Heart left ventricle (tissue), 16 donors: Measurements from ENCODE around the gene LRMDA. TPM values are rescaled to one million over a fixed set of nuclear protein-coding genes. Genes with fewer than 3 reads are reported as not detected.

Experiments
- ATAC-seq, 4 donors: fragments of 200-7000 bp; cut with Tn5 transposase; one replicate each; pipeline ENCODE4 v1.9.1; 2020 to 2022; ENCODE audit warnings: moderate library complexity in 4 of 4, mild to moderate bottlenecking in 3 of 4, moderate number of reproducible peaks in 1 of 4
- DNase-seq, 5 donors: peaks; one replicate each; pipeline ENCODE4 v3.0.0-alpha.2; 2020
- H3K27ac ChIP-seq, 12 donors: fragments of 200-600 bp; sonication (generic) in 4 of 12; one replicate each; pipeline versions ENCODE4 v1.5.0 to v1.8.0; 2016 to 2022; ENCODE audit warnings: mild to moderate bottlenecking in 2 of 12
- H3K27me3 ChIP-seq, 9 donors: fragments of 200-600 bp; sonication (generic) in 2 of 9; one replicate each; pipeline versions ENCODE4 v1.5.1 to v1.8.0; 2016 to 2022; ENCODE audit warnings: mild to moderate bottlenecking in 3 of 9
- H3K36me3 ChIP-seq, 9 donors: fragments of 200-600 bp; sonication (generic) in 2 of 9; one replicate each; pipeline versions ENCODE4 v1.5.0 to v1.8.0; 2018 to 2022; ENCODE audit warnings: mild to moderate bottlenecking in 2 of 9
- H3K4me1 ChIP-seq, 12 donors: fragments of 200-600 bp; sonication (generic) in 4 of 12; one replicate each; pipeline versions ENCODE4 v1.5.0 to v1.8.0; 2016 to 2022; ENCODE audit warnings: mild to moderate bottlenecking in 3 of 12
- H3K4me3 ChIP-seq, 12 donors: fragments of 200-600 bp; sonication (generic) in 4 of 12; one replicate each; pipeline versions ENCODE4 v1.5.0 to v1.8.0; 2017 to 2022; ENCODE audit warnings: mild to moderate bottlenecking in 9 of 12, moderate library complexity in 4 of 12
- H3K9me3 ChIP-seq, 12 donors: fragments of 200-600 bp; sonication (generic) in 4 of 12; one replicate each; pipeline versions ENCODE4 v1.5.0 to v1.8.0; 2016 to 2022; ENCODE audit warnings: mild to moderate bottlenecking in 1 of 12
- POLR2A ChIP-seq, 2 donors: fragments of 450-650 bp; IDR thresholded peaks; one replicate each; pipeline ENCODE4 v1.6.1; 2017; ENCODE audit warnings: antibody characterized with exemption in 2 of 2, mild to moderate bottlenecking in 2 of 2, moderate library complexity in 2 of 2
- WGBS, 4 donors: extraction: QIAGEN DNeasy Blood & Tissue Kit in 2 of 4; methylation state at CpG; one replicate each; pipeline versions ENCODE4 v1.1.5 to v1.1.7; 2013 to 2018; 5-methylcytosine and 5-hydroxymethylcytosine counted together
- intact Hi-C, 10 donors: fragments of 100-400 bp; cut with DNase I; formaldehyde crosslinking; loops; one replicate each; pipeline versions ENCODE4 v1.11.1 to v1.14.2; 2022
- polyA plus RNA-seq, 2 donors: library from polyadenylated mRNA; stranded (reverse); fragments of 200-250 nt; gene quantifications; one replicate each; pipeline ENCODE4 v1.2.3, GENCODE V29; 2013
- total RNA-seq, 9 donors: library from RNA; depleted of rRNA in 2 of 9; stranded (reverse); fragments of >200 nt in 2 of 9; fragmentation: NEBNext Ultra II Directional in 3 of 9; extraction: Animal tissue kit (Norgen Biotek cat#: 25700) in 3 of 9; gene quantifications; one replicate each; pipeline versions ENCODE4 v1.1.0 to v1.2.4, GENCODE V29; 2016 to 2023
- TF ChIP-seq, protein P1 (sequence below), 12 donors: fragments of 200-600 bp; sonication (generic) in 4 of 12; IDR thresholded peaks; one replicate each; pipeline versions ENCODE4 v1.5.0 to v1.8.0; 2018 to 2022; ENCODE audit warnings: antibody characterized with exemption in 12 of 12, mild to moderate bottlenecking in 5 of 12
- donor health status: ischemic (EF 13 %, LVEDD 7.1; RV severe dilation, severe dysfunction).
- donor health status: healthy with polysubstance abuse.
- donor health status: DM: no; HTN: yes; CAD: no.
- donor health status: DM: no; HTN: no; CAD: no.
- donor health status: ischemic (EF 25% LVEDD 6.9; RV normal size, moderate dysfunction).
- donor health status: ischemic (EF 25% LVEDD 5.7; RV mildly dilated, moderate dysfunction).
- donor health status: healthy.
- donor health status: DM: yes; HTN: yes; CAD: no.
- donor health status: ischemic (EF 35%, LVEDD 5.7; RV mildly dilated, moderate dysfunction).
- donor health status: nonischemic (EF 11% LVEDD 7.7; RV severe dilation, severe dysfunction).
- donor health status: DM: yes; HTN: yes; CAD: no.
- donor health status: PGD.
- donor health status: ischemic (EF 29% LVEDD 5.4; RV normal size, mild dysfunction).
- donor health status: nonischemic (EF 23%, LVEDD 6.1; RV moderate dilation, normal function).

Gene LRMDA
- total and polyA plus RNA-seq, 11 donors = 2.4 to 34.4 (median 14.9) TPM

DNA sequence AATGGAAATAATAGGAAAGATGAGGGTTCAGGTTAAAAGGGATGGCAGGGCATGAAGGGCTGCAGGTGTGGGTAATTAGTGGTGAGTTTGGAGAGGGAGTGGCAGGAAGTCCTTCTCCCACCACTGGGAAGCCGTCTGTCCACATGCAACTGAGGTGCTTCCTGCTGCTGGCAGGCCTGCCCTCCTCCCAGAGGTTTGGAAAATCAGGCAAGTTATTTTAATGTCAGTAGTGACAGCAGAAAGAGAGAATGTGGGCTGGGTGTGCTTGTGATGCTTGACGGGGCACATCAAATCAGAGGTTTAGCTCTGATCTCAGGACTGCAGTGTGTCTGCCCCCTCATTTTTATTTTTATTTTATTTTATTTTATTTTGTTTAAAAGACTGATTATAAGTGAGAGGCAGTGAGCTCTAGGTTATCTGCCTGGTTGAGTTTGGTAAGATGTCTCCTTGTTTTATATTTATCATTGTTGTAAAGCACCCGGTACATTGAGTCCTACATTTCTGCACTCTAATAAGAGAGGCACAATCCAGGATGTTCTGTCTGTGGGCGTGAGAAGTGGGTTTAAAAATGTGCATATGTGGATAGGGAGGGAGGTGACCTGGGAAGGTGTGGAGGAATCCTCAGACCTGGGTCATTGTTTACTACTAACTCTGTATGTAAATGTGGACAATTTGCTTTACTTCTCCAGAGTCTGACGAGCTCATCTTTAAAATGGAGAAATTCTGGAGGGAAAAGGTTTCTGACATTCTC, 504.4 kb downstream of the LRMDA start:
- no peak for DNase-seq
- intact Hi-C loops = loop anchor here in 1 of 10 donors (10.0 kb wide), 1 partner anchor 219 kb away; no protein-coding TSS in a partner anchor
- Histone ChIP-seq H3K9me3 (no peaks in the 10 kb centered on the region), H3K4me1 (peaks cover 0 to 8% (median 0%) of the 10 kb centered on the region in 12 donors), H3K4me3 (no peak overlapping the region), H3K27ac (no peak overlapping the region), H3K27me3 (no peaks in the 10 kb centered on the region), H3K36me3 (no peaks in the 10 kb centered on the region)
- no peak for TF ChIP-seq POLR2A (IDR thresholded peaks at IDR 0.05)
- TF ChIP-seq, protein P1, sequence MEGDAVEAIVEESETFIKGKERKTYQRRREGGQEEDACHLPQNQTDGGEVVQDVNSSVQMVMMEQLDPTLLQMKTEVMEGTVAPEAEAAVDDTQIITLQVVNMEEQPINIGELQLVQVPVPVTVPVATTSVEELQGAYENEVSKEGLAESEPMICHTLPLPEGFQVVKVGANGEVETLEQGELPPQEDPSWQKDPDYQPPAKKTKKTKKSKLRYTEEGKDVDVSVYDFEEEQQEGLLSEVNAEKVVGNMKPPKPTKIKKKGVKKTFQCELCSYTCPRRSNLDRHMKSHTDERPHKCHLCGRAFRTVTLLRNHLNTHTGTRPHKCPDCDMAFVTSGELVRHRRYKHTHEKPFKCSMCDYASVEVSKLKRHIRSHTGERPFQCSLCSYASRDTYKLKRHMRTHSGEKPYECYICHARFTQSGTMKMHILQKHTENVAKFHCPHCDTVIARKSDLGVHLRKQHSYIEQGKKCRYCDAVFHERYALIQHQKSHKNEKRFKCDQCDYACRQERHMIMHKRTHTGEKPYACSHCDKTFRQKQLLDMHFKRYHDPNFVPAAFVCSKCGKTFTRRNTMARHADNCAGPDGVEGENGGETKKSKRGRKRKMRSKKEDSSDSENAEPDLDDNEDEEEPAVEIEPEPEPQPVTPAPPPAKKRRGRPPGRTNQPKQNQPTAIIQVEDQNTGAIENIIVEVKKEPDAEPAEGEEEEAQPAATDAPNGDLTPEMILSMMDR (IDR thresholded peaks at IDR 0.05) = no peak
- ATAC-seq = peak in 1 of 4 donors; percentile 58
- WGBS, 4 donors = 67 to 87% (median 76%) methylated on average over 5 of the region's 5 CpGs

DNA sequence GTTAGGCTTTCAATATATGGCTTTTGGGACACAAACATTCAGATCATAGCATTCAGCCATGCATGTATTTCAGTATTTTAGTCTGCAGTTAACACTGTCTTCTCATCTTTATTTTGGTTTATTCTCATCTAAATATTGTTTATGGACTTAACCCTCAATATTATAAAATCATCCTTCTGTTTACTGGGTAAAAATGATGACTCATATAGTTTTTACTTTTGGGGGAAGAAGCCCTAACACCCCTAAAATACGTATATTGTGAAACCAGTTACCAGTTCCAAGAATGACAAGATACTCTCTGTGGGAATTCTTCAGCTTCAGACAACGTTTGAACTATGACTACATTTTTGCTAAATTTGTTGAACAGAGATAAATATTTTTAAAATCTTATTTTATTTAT, 505.4 kb downstream of the LRMDA start:
- peaks cover 0 to 8% (median 0%) of the 10 kb centered on the region in 12 donors for H3K4me1 ChIP-seq
- H3K4me3 ChIP-seq = no peak overlapping the region
- intact Hi-C loops = loop anchor here in 1 of 10 donors (10.0 kb wide), 1 partner anchor 218 kb away; no protein-coding TSS in a partner anchor
- WGBS, 4 donors = 48 to 65% (median 53%) methylated on average over 2 of the region's 2 CpGs
- H3K27me3 ChIP-seq = no peaks in the 10 kb centered on the region
- H3K9me3 ChIP-seq = no peaks in the 10 kb centered on the region
- DNase-seq (no peak), ATAC-seq (no peak)
- no peak overlapping the region for H3K27ac ChIP-seq
- H3K36me3 ChIP-seq = no peaks in the 10 kb centered on the region
- TF ChIP-seq, protein P1 (IDR thresholded peaks at IDR 0.05) = no peak

DNA sequence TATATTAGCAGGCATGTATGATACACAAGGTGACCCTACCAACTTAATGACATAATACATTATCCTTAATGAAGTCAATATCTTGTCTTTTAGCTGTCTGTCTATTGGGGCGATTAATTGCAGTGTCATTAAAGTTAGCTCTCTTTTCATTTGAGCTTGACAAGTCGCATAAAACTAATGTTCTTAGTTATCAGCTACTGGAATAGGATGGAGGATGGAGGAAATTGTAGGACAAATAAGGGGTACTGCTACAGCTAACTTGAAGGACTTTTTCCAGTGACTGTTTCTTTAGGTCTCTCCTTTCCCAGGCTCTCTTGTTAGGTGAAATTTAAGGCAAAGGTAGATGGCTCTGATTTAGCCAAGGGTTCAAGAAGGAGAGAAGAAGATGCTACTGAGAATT, 506.4 kb downstream of the LRMDA start:
- H3K4me3 ChIP-seq = no peak overlapping the region
- no peak overlapping the region for H3K27ac ChIP-seq
- H3K36me3 ChIP-seq = no peaks in the 10 kb centered on the region
- no peak for TF ChIP-seq POLR2A (IDR thresholded peaks at IDR 0.05)
- TF ChIP-seq, protein P1 (IDR thresholded peaks at IDR 0.05) = no peak
- no peaks in the 10 kb centered on the region for H3K27me3 ChIP-seq
- peaks cover 0 to 8% (median 0%) of the 10 kb centered on the region in 12 donors for H3K4me1 ChIP-seq
- no peaks in the 10 kb centered on the region for H3K9me3 ChIP-seq
- ATAC-seq = no peak
- intact Hi-C loops = loop anchor here in 1 of 10 donors (10.0 kb wide), 1 partner anchor 217 kb away; no protein-coding TSS in a partner anchor
- DNase-seq = no peak
- WGBS, 4 donors = 77 to 83% (median 81%) methylated on average over 2 of the region's 2 CpGs

DNA sequence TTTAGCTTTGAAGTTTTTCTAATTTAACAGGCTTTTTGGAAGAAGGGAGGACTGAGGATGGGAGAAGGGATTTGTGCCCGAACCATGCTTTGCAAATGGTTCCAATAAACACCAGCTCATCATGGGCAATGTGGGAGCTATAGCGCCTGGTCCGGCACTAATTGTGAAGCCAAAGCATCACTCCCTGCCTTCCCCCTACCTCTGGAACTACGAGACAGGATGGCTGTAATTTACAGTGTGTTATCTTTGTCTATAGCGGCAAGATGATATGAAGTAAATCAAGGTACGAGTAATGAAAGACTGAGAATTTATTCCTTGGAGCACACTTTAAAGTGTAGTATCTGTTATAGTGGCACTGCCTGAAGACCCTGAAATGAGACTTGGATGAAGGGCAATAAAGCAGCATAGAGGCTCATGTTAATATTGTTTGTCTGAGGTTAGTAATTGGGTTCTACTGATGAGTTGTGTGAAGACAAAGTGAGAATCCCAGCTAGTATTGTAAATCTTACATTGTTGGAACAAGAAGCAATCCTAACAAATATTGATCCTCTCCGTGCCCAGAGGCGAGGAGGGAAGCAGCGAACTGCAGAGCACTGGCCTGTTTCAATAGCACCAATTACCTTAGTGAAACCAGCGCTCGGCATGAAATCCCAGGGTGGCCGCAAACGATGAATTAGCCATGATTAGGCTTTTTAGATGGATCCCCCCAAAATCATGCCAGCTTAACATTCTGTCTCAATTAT, 507.1 kb downstream of the LRMDA start:
- Histone ChIP-seq H3K36me3 (no peaks in the 10 kb centered on the region), H3K4me3 (no peak overlapping the region), H3K9me3 (no peaks in the 10 kb centered on the region), H3K27me3 (no peaks in the 10 kb centered on the region), H3K4me1 (peaks cover 0 to 8% (median 0%) of the 10 kb centered on the region in 12 donors), H3K27ac (no peak overlapping the region)
- 96 to 97% (median 96%) methylated on average over 13 of the region's 13 CpGs for WGBS, 4 donors
- ATAC-seq (no peak), DNase-seq (no peak)
- intact Hi-C loops = loop anchor here in 1 of 10 donors (10.0 kb wide), 1 partner anchor 216 kb away; no protein-coding TSS in a partner anchor
- TF ChIP-seq, protein P1 (IDR thresholded peaks at IDR 0.05) = no peak
- no peak for TF ChIP-seq POLR2A (IDR thresholded peaks at IDR 0.05)
